ENCODE data around the gene NMNAT2.

GRCh38 chr1:183287191-183287675, 130.9 kb downstream of the NMNAT2 start:
- TF ChIP-seq CTCF (conservative IDR thresholded peaks at IDR 0.05; ENCODE audit: low read depth, low read length) (no peak), POLR2A (IDR thresholded peaks at IDR 0.05; ENCODE audit: low read depth, low read length) (no peak)

All from IMR-90 (cell line).